Measurements from ENCODE around the gene FAM13C.

FAM13C gene

GRCh38 chr10:59337201-59337652 lies 25.1 kb downstream of the FAM13C start:
- no peak overlapping the region for H3K4me3 ChIP-seq (ENCODE audit: low read depth, low read length)
- peak; percentile 44 for DNase-seq (ENCODE audit: low read depth)
- no peak for TF ChIP-seq CTCF (conservative IDR thresholded peaks at IDR 0.05; ENCODE audit: low read depth, low read length)

- H3K4me3 ChIP-seq (ENCODE audit: low read depth, low read length), result no peak overlapping the region
- no peak for TF ChIP-seq CTCF (conservative IDR thresholded peaks at IDR 0.05; ENCODE audit: low read depth, low read length)
- peak; percentile 6 for DNase-seq (ENCODE audit: low read depth)
Measured at GRCh38 chr10:59336632-59337031, 25.7 kb downstream of the FAM13C start.

GRCh38 chr10:59335497-59335896 lies 26.9 kb downstream of the FAM13C start:
- H3K4me3 ChIP-seq (ENCODE audit: low read depth, low read length), result no peak overlapping the region
- TF ChIP-seq CTCF (conservative IDR thresholded peaks at IDR 0.05; ENCODE audit: low read depth, low read length), result no peak
- DNase-seq (ENCODE audit: low read depth), result no peak

GRCh38 chr10:59333701-59334100 lies 28.6 kb downstream of the FAM13C start:
- H3K4me3 ChIP-seq (ENCODE audit: low read depth, low read length), result no peak overlapping the region
- no peak for DNase-seq (ENCODE audit: low read depth)
- TF ChIP-seq CTCF (conservative IDR thresholded peaks at IDR 0.05; ENCODE audit: low read depth, low read length), result no peak

GRCh38 chr10:59332581-59332980 lies 29.8 kb downstream of the FAM13C start:
- TF ChIP-seq CTCF (conservative IDR thresholded peaks at IDR 0.05; ENCODE audit: low read depth, low read length), result no peak
- H3K4me3 ChIP-seq (ENCODE audit: low read depth, low read length), result no peak overlapping the region
- no peak for DNase-seq (ENCODE audit: low read depth)

- no peak for DNase-seq (ENCODE audit: low read depth)
- TF ChIP-seq CTCF (conservative IDR thresholded peaks at IDR 0.05; ENCODE audit: low read depth, low read length), result no peak
- H3K4me3 ChIP-seq (ENCODE audit: low read depth, low read length), result no peak overlapping the region
Measured at GRCh38 chr10:59331661-59332060, 30.7 kb downstream of the FAM13C start.

GRCh38 chr10:59325116-59325515 lies 37.2 kb downstream of the FAM13C start:
- H3K4me3 ChIP-seq (ENCODE audit: low read depth, low read length), result no peak overlapping the region
- no peak for TF ChIP-seq CTCF (conservative IDR thresholded peaks at IDR 0.05; ENCODE audit: low read depth, low read length)
- DNase-seq (ENCODE audit: low read depth), result no peak

Measured in choroid plexus epithelial cell (primary cell).